Effector memory CD4-positive, alpha-beta T cell (primary cell): ENCODE measurements around the gene ZDHHC16.
"Not testable (repeated sequence)": the region's sequence is repeated elsewhere in the genome, so short reads cannot be mapped to it uniquely, and the experiment has no call there.

Experiments used
- DNase-seq, 3 donors: peaks; one replicate each; pipeline ENCODE4 v3.0.0-alpha.2; 2020
- H3K27ac ChIP-seq: 2 replicates; pipeline ENCODE4 v1.7.0; 2013; ENCODE audit warnings: mild to moderate bottlenecking, low read length, moderate library complexity; ENCODE audit not compliant: insufficient read depth, poor library complexity, severe bottlenecking
- H3K27me3 ChIP-seq: replicated peaks from 2 replicates; pipeline ENCODE4 v1.7.0; 2013; ENCODE audit warnings: mild to moderate bottlenecking, low read length; ENCODE audit not compliant: insufficient read depth, control insufficient read depth, poor library complexity, severe bottlenecking
- H3K36me3 ChIP-seq: 2 replicates; pipeline ENCODE4 v1.7.0; 2013; ENCODE audit warnings: mild to moderate bottlenecking, low read length, moderate library complexity; ENCODE audit not compliant: control insufficient read depth, insufficient read depth
- H3K4me1 ChIP-seq: 2 replicates; pipeline ENCODE4 v1.7.0; 2013; ENCODE audit warnings: low read length, mild to moderate bottlenecking; ENCODE audit not compliant: control insufficient read depth, insufficient read depth, poor library complexity, severe bottlenecking
- H3K4me3 ChIP-seq: 2 replicates; pipeline ENCODE4 v1.7.0; 2013; ENCODE audit warnings: low read length, low read depth, mild to moderate bottlenecking; ENCODE audit not compliant: insufficient read depth, poor library complexity, severe bottlenecking
- H3K9me3 ChIP-seq: 2 replicates; pipeline ENCODE4 v1.7.0; 2013; ENCODE audit warnings: mild to moderate bottlenecking, low read length, moderate library complexity; ENCODE audit not compliant: control insufficient read depth

ZDHHC16 gene

DNA sequence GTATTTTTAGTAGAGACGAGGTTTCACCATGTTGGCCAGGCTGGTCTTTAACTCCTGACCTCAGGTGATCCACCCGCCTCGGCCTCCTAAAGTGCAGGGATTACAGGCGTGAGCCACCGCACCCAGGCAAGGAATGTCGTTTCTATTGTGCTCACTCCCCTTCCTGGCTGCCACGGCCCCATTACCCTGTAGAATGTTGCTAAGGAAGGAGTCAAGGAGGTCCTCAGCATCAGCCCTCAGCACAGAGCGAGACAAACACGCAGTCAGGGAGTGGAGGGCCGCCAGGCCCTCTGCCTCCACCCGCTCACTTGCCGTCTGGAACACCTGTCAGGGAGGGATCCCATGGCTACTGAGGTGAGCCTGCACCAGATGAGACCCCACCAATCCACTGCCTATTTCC, 22.8 kb downstream of the ZDHHC16 start:
- H3K4me1 ChIP-seq, H3K27me3 ChIP-seq, H3K27ac ChIP-seq, H3K4me3 ChIP-seq, DNase-seq, H3K9me3 ChIP-seq: not testable (repeated sequence)
- H3K36me3 ChIP-seq, result peaks cover 85% of the 10 kb centered on the region

DNA sequence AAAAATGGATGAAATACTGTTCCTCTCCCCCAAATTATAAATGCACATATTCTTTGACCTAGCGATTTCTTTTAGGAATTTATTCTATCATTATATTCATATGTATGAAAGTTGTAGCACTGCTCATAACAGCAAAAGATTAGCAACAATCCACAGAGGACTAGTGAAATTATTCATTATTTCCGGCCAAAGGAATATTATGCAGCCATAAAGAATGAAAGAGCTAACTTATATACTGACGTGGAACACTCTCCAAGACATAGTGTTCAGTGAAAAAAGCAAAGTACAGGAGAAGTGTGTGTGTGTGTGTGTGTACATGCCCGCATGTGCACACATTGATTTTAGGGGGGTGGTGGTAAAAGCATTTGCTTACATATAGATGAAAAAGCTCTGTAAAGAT, 28.9 kb downstream of the ZDHHC16 start:
- H3K4me3 ChIP-seq, result no peak overlapping the region
- DNase-seq, result no peak
- peaks cover 84% of the 10 kb centered on the region for H3K36me3 ChIP-seq
- no peaks in the 10 kb centered on the region for H3K4me1 ChIP-seq
- no peaks in the 10 kb centered on the region for H3K9me3 ChIP-seq
- H3K27ac ChIP-seq, result no peak overlapping the region
- H3K27me3 ChIP-seq, result no peaks in the 10 kb centered on the region

DNA sequence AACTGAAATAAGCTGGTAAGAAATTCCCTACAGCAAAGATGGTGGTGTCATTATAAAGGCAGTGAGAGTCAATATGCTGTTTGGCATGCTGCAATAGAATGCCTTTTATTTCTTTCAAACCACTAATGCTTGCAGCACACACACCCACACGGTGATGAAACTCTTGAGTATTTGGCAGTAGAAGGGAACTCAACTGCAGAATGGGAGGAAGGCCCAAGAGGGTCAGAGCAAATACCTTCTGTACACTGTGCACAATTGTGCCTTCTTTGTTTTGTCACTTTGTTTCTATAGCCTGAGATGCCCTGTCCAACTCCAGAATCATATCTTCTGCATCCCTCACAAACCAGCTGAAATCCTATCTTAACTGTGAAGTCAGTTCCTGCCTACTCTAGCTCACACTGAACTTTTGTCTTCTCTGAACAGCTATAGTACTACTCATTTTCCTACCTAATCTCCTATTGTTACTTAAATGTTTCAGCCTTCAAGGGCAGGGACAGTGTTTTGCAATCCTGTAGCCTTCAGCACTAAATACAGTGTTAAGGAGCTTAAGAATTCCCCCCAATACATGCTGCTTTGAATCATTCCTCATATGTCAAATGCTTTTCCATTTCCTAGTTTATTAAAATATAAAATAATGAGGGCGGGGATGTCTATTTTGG, 30.1 kb downstream of the ZDHHC16 start:
- no peak for DNase-seq
- no peaks in the 10 kb centered on the region for H3K27me3 ChIP-seq
- H3K9me3 ChIP-seq, result no peaks in the 10 kb centered on the region
- H3K4me3 ChIP-seq, result no peak overlapping the region
- H3K36me3 ChIP-seq, result peaks cover 85% of the 10 kb centered on the region
- no peak overlapping the region for H3K27ac ChIP-seq
- no peaks in the 10 kb centered on the region for H3K4me1 ChIP-seq

DNA sequence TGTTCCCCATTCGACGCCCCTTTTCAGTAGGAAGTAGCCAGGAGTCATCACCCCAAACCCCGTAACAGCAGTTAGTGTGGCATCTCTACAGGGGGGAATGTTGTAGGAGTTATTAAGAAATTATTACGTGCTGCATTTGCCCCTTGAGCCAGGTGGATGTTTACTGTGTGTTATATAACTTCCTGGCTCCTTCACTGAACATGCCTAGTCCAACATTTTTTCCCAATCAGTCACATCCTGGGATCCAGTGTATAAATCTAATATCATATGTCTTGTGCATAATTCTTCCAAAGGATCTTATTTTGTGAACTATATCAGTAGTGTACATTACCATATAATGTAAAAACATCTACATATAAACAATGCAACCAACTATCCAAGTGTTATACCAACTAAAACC, 33.4 kb downstream of the ZDHHC16 start:
- not testable (repeated sequence) for H3K4me3 ChIP-seq, H3K4me1 ChIP-seq, DNase-seq, H3K9me3 ChIP-seq, H3K27me3 ChIP-seq, H3K27ac ChIP-seq
- peaks cover 64% of the 10 kb centered on the region for H3K36me3 ChIP-seq

DNA sequence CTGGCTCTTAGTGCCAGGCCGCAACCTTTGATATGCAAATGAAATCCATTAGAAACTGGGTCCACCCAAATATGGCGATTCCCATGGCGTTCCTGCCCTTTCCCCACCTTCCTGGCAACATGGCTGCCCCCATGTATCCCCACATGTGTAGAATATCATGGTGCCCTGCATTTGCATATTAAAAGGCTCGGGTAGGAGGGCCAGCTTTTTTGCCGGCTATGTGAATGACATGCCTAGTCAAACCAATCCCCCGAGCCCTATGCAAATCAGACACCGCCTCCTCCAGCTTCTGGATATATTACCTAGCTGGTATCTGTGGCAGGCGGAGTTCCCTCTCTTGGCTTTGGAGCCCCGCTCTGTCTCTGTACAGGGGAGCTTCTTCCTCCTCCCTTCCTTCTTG, 34.0 kb downstream of the ZDHHC16 start:
- H3K27ac ChIP-seq, result no peak overlapping the region
- H3K9me3 ChIP-seq, result no peaks in the 10 kb centered on the region
- no peaks in the 10 kb centered on the region for H3K27me3 ChIP-seq
- no peaks in the 10 kb centered on the region for H3K4me1 ChIP-seq
- H3K36me3 ChIP-seq, result peaks cover 58% of the 10 kb centered on the region
- H3K4me3 ChIP-seq, result no peak overlapping the region
- DNase-seq, result no peak

DNA sequence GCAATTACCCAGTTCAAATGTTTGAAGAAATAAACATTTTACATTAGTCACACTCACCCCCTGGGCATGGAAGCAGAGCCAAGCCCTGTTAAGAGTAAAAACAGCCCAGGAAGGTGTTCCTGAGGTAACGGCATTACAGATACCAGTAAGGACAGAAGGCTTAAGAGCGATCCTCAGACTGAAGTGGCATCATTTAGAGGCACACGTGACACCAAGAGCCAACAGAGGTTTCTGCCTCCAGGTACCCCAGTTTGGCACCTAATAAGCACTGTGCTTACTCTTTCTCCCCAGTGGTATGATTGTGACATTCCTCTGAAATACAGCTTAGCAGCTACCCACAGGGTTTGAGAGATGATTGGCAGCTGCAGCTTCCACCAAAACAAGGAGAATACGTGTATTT, 35.1 kb downstream of the ZDHHC16 start:
- Histone ChIP-seq H3K4me1 (no peaks in the 10 kb centered on the region), H3K27me3 (no peaks in the 10 kb centered on the region), H3K36me3 (peaks cover 53% of the 10 kb centered on the region), H3K27ac (no peak overlapping the region), H3K9me3 (no peaks in the 10 kb centered on the region), H3K4me3 (no peak overlapping the region)
- DNase-seq, result no peak

DNA sequence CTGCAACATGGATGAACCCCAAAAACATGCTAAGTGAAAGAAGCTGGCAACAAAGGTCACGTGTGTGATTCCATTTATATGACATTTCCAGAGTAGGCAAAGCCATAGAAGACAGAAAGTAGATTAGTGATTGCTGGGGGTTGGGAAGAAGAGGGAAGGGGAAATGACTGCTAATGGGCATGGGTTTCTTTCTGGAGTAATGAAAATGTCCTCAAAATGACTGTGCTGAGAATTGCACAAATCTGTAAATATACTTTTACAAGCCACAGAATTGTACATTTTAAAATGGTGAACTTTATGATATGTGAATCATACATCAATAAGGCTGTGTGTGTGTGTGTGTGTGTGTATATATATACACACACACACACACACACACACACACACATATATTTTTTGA, 36.4 kb downstream of the ZDHHC16 start:
- no peak overlapping the region for H3K4me3 ChIP-seq
- H3K27ac ChIP-seq, result no peak overlapping the region
- no peaks in the 10 kb centered on the region for H3K27me3 ChIP-seq
- no peaks in the 10 kb centered on the region for H3K4me1 ChIP-seq
- no peaks in the 10 kb centered on the region for H3K9me3 ChIP-seq
- H3K36me3 ChIP-seq, result peaks cover 40% of the 10 kb centered on the region
- no peak for DNase-seq

DNA sequence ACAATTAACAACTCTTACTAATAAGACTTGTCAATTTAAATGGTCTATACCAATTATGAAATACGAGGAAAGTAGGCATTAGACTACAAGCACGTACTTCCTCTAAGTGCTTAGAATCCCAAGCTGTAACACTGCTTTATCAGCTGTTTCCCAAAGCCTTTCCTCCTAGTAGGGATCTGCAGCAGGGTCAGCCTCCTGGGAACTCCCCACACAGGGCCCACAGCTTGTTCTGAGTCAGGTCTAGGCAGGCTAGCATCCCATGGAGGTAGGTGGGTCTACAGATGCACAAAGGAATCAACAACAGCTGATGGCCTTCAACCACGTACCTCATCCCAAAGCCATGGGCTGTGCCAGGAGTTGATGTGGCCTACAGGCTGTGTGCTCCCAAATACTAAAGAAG, 37.5 kb downstream of the ZDHHC16 start:
- no peak for DNase-seq
- Histone ChIP-seq H3K9me3 (no peaks in the 10 kb centered on the region), H3K4me1 (no peaks in the 10 kb centered on the region), H3K27ac (no peak overlapping the region), H3K36me3 (peaks cover 28% of the 10 kb centered on the region), H3K4me3 (no peak overlapping the region), H3K27me3 (no peaks in the 10 kb centered on the region)

DNA sequence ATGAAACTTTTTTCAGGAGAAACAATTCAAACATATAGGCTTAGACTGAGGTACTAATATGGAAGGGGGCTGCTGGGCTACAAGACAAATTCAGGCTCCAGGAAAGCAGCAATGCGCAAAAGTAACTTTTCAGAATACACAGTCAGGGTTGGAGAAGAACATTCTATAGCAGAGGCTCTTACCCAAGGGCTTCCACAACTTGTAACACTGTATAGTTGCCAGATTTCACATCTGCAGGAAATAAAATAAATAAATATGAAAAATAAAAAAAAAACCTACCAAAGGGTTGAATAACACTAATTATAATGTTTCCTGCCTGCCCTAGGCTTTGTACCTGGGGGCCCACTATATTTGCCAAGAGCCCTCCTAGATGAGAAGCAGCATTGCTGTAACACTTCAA, 37.9 kb downstream of the ZDHHC16 start:
- Histone ChIP-seq H3K36me3 (peaks cover 24% of the 10 kb centered on the region), H3K4me3 (no peak overlapping the region), H3K9me3 (no peaks in the 10 kb centered on the region), H3K4me1 (no peaks in the 10 kb centered on the region), H3K27ac (no peak overlapping the region), H3K27me3 (no peaks in the 10 kb centered on the region)
- DNase-seq, result no peak

DNA sequence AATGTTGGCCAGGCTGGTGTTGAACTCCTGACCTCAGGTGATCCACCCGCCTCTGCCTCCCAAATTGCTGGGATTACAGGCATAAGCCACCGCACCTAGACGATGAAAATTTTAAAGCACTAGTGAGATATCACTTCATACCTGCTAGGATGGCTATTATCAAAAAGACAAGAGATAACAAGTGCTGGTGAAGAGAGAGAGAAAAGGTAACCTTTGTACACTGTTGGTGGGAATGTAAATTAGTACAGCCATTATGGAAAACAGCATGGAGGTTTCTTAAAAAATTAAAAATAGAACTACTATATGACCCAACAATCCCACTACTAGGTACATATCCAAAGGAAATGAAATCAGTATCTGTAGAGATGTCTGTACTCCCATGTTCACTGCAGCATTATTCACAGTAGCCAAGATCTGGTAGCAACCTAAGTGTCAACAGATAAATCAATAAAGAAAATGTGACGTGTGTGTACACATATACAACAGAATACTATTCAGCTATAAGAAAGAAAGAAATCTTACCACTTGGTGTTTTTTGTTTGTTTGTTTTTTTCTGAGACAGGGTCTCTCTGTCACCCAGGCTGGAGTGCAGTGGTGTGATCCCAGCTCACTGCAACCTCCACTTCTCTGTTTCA, 39.8 kb downstream of the ZDHHC16 start:
- Histone ChIP-seq H3K9me3 (no peaks in the 10 kb centered on the region), H3K27me3 (no peaks in the 10 kb centered on the region), H3K4me3 (no peak overlapping the region), H3K36me3 (peaks cover 8% of the 10 kb centered on the region), H3K27ac (no peak overlapping the region), H3K4me1 (no peaks in the 10 kb centered on the region)
- no peak for DNase-seq
